CD4-positive, alpha-beta T cell (primary cell): ENCODE results near the gene CDH13. TPM values are rescaled to one million over a fixed set of nuclear protein-coding genes. Genes with fewer than 3 reads are reported as not detected.

Experiments used
- ATAC-seq: fragments of 200-7000 bp; cut with Tn5 transposase; one replicate; pipeline ENCODE4 v1.10.0; 2022; ENCODE audit warnings: mild to moderate bottlenecking; ENCODE audit not compliant: poor library complexity
- CTCF ChIA-PET: fragments of 350-600 bp; sonication (Branson Sonifier 250); formaldehyde crosslinking; loops from one replicate; lab custom pipeline; 2021; ENCODE audit warnings: antibody characterized with exemption, inconsistent platforms; lab: Charles Lee
- POLR2A ChIA-PET: fragments of 350-600 bp; sonication (Branson Sonifier 250); formaldehyde crosslinking; loops from one replicate; lab custom pipeline; 2021; ENCODE audit warnings: antibody characterized with exemption, inconsistent platforms; lab: Charles Lee
- DNase-seq, 14 experiments: peaks; one replicate each; pipeline ENCODE4 v3.0.0-alpha.2; 2013 to 2020; ENCODE audit warnings: mixed read lengths in 2 of 14
- H3K27ac ChIP-seq, 2 donors: one replicate each; pipeline versions ENCODE4 v1.5.1 to v1.7.0; 2013; ENCODE audit warnings: low read length in 2 of 2, low read depth in 1 of 2, mild to moderate bottlenecking in 1 of 2
- H3K27me3 ChIP-seq, 2 experiments: 1 replicate in 1 of 2; 2 replicates in 1 of 2; pipeline versions ENCODE4 v1.6.1 to v1.7.0; 2013; ENCODE audit warnings: low read length in 2 of 2, control low read depth in 1 of 2, mild to moderate bottlenecking in 1 of 2, moderate library complexity in 1 of 2; ENCODE audit not compliant: insufficient read depth in 2 of 2, control insufficient read depth in 1 of 2
- H3K36me3 ChIP-seq: one replicate; pipeline ENCODE4 v1.6.1; 2013; ENCODE audit warnings: low read length, control low read depth; ENCODE audit not compliant: insufficient read depth
- H3K4me1 ChIP-seq: one replicate; pipeline ENCODE4 v1.6.1; 2013; ENCODE audit warnings: low read length, control low read depth; ENCODE audit not compliant: insufficient read depth
- H3K4me3 ChIP-seq: one replicate; pipeline ENCODE4 v1.5.1; 2013; ENCODE audit warnings: mild to moderate bottlenecking, low read length, moderate library complexity
- H3K9me3 ChIP-seq, 2 experiments: 1 replicate in 1 of 2; 2 replicates in 1 of 2; pipeline versions ENCODE4 v1.6.1 to v1.7.0; 2013; ENCODE audit warnings: low read length in 2 of 2, mild to moderate bottlenecking in 2 of 2, control low read depth in 1 of 2, moderate library complexity in 1 of 2; ENCODE audit not compliant: control insufficient read depth in 1 of 2, insufficient read depth in 1 of 2
- H3K27ac Mint-ChIP-seq: one replicate; pipeline ENCODE4 v1.8.0; 2020; ENCODE audit warnings: mixed read lengths
- H3K27me3 Mint-ChIP-seq: one replicate; pipeline ENCODE4 v1.8.0; 2021; ENCODE audit warnings: mixed read lengths
- H3K36me3 Mint-ChIP-seq: one replicate; pipeline ENCODE4 v1.8.0; 2021; ENCODE audit warnings: low read depth, mixed read lengths
- H3K4me1 Mint-ChIP-seq: one replicate; pipeline ENCODE4 v1.8.0; 2021; ENCODE audit warnings: low read depth, mixed read lengths
- H3K4me3 Mint-ChIP-seq: one replicate; pipeline ENCODE4 v1.8.0; 2020; ENCODE audit warnings: mild to moderate bottlenecking, mixed read lengths
- H3K9me3 Mint-ChIP-seq: one replicate; pipeline ENCODE4 v1.8.0; 2020; ENCODE audit warnings: mixed read lengths
- intact Hi-C, 2 experiments: fragments of 100-400 bp; cut with DNase I in 1 of 2; cut with micrococcal nuclease in 1 of 2; formaldehyde crosslinking; loops; one replicate each; pipeline versions ENCODE4 v1.15.1 to v1.9.0; 2023 to 2025; cut with DNase I, micrococcal nuclease
- total RNA-seq, 174 experiments: library from RNA in 2 of 174; stranded (reverse) in 2 of 174; gene quantifications; one replicate each; pipeline ENCODE4 v1.2.3 and lab custom pipeline; 2021 to 2026
- TF ChIP-seq, protein P1 (sequence below): fragments of 200-600 bp; IDR thresholded peaks from one replicate; pipeline ENCODE4 v1.8.0; 2022; ENCODE audit warnings: antibody characterized with exemption, mild to moderate bottlenecking

The CDH13 gene
- total RNA-seq, 2 experiments from 2014 or later = not detected

DNA sequence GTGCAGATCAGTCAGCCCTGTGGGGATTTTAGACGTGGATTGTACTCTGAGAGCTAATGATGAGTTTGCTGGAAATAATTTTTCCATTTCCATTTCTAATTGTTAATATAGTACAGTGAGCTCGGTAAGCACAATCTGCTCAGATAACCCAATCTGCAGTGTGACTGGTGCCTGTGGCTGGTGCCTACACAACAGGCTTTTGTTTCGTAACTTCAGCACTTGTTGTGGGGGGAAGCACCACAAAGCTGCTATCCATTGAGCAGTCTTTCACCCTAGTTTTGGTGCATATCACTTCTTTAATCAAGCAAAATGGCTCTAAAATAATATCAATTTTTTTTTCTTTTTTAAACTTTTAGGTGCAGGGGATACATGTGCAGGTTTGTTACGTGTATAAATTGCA, 646.1 kb downstream of the CDH13 start:
- H3K9me3 Mint-ChIP-seq = no peaks in the 10 kb centered on the region
- TF ChIP-seq, protein P1, sequence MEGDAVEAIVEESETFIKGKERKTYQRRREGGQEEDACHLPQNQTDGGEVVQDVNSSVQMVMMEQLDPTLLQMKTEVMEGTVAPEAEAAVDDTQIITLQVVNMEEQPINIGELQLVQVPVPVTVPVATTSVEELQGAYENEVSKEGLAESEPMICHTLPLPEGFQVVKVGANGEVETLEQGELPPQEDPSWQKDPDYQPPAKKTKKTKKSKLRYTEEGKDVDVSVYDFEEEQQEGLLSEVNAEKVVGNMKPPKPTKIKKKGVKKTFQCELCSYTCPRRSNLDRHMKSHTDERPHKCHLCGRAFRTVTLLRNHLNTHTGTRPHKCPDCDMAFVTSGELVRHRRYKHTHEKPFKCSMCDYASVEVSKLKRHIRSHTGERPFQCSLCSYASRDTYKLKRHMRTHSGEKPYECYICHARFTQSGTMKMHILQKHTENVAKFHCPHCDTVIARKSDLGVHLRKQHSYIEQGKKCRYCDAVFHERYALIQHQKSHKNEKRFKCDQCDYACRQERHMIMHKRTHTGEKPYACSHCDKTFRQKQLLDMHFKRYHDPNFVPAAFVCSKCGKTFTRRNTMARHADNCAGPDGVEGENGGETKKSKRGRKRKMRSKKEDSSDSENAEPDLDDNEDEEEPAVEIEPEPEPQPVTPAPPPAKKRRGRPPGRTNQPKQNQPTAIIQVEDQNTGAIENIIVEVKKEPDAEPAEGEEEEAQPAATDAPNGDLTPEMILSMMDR = no peak
- Histone ChIP-seq H3K9me3 (peaks cover 0 to 6% of the 10 kb centered on the region in 2 experiments), H3K27me3 (no peaks in the 10 kb centered on the region), H3K4me3 (no peak overlapping the region), H3K36me3 (no peaks in the 10 kb centered on the region), H3K27ac (no peak overlapping the region), H3K4me1 (no peaks in the 10 kb centered on the region)
- H3K36me3 Mint-ChIP-seq = no peaks in the 10 kb centered on the region
- DNase-seq (no peak), ATAC-seq (no peak)
- intact Hi-C loops = no loop called here
- ChIA-PET CTCF (no interaction called here), POLR2A (no interaction called here)
- H3K4me3 Mint-ChIP-seq = no peak overlapping the region
- peaks cover 15% of the 10 kb centered on the region for H3K27me3 Mint-ChIP-seq
- no peaks in the 10 kb centered on the region for H3K4me1 Mint-ChIP-seq
- no peak overlapping the region for H3K27ac Mint-ChIP-seq

- no peaks in the 10 kb centered on the region for H3K27me3 ChIP-seq
- ChIA-PET POLR2A (no interaction called here), CTCF (no interaction called here)
- no peak overlapping the region for H3K4me3 ChIP-seq
- no peak overlapping the region for H3K4me3 Mint-ChIP-seq
- no peaks in the 10 kb centered on the region for H3K4me1 Mint-ChIP-seq
- no peak overlapping the region for H3K27ac Mint-ChIP-seq
- ATAC-seq = no peak
- no peak for DNase-seq
- peaks cover 15% of the 10 kb centered on the region for H3K27me3 Mint-ChIP-seq
- TF ChIP-seq, protein P1 = no peak
- no peaks in the 10 kb centered on the region for H3K36me3 Mint-ChIP-seq
- intact Hi-C loops = no loop called here
- H3K9me3 ChIP-seq = peaks cover 0 to 6% of the 10 kb centered on the region in 2 experiments
- no peaks in the 10 kb centered on the region for H3K36me3 ChIP-seq
- H3K27ac ChIP-seq = no peak overlapping the region
- H3K4me1 ChIP-seq = no peaks in the 10 kb centered on the region
- no peaks in the 10 kb centered on the region for H3K9me3 Mint-ChIP-seq
Observed at GRCh38 chr16:83273504-83274173, 646.9 kb downstream of the CDH13 start.

GRCh38 chr16:83279251-83279650, 652.5 kb downstream of the CDH13 start:
- H3K9me3 Mint-ChIP-seq = no peaks in the 10 kb centered on the region
- Histone ChIP-seq H3K27me3 (no peaks in the 10 kb centered on the region), H3K4me3 (no peak overlapping the region), H3K27ac (no peak overlapping the region), H3K36me3 (no peaks in the 10 kb centered on the region), H3K9me3 (peaks cover 0 to 6% of the 10 kb centered on the region in 2 experiments), H3K4me1 (no peaks in the 10 kb centered on the region)
- POLR2A ChIA-PET = no interaction called here
- DNase-seq (no peak), ATAC-seq (no peak)
- no peak overlapping the region for H3K27ac Mint-ChIP-seq
- intact Hi-C loops = no loop called here
- TF ChIP-seq, protein P1 = no peak
- no peak overlapping the region for H3K4me3 Mint-ChIP-seq
- CTCF ChIA-PET = no interaction called here
- no peaks in the 10 kb centered on the region for H3K36me3 Mint-ChIP-seq
- H3K27me3 Mint-ChIP-seq = peaks cover 4% of the 10 kb centered on the region
- no peaks in the 10 kb centered on the region for H3K4me1 Mint-ChIP-seq
